AG09319 (cell line): ENCODE measurements around the gene VWA1.

Source experiments
- DNase-seq: peaks from one replicate; pipeline ENCODE4 v3.0.0-alpha.2; 2010; ENCODE audit warnings: low read depth; ENCODE audit errors: extremely low read depth
- TF ChIP-seq, protein P1 (sequence below): IDR thresholded peaks from 2 replicates; pipeline ENCODE4 v1.5.1; 2011; ENCODE audit warnings: low read depth, mild to moderate bottlenecking, inconsistent platforms, low read length, moderate library complexity

Gene VWA1

GRCh38 chr1:1489861-1490260, 54.4 kb downstream of the VWA1 start:
- DNase-seq, result no peak
- TF ChIP-seq, protein P1, sequence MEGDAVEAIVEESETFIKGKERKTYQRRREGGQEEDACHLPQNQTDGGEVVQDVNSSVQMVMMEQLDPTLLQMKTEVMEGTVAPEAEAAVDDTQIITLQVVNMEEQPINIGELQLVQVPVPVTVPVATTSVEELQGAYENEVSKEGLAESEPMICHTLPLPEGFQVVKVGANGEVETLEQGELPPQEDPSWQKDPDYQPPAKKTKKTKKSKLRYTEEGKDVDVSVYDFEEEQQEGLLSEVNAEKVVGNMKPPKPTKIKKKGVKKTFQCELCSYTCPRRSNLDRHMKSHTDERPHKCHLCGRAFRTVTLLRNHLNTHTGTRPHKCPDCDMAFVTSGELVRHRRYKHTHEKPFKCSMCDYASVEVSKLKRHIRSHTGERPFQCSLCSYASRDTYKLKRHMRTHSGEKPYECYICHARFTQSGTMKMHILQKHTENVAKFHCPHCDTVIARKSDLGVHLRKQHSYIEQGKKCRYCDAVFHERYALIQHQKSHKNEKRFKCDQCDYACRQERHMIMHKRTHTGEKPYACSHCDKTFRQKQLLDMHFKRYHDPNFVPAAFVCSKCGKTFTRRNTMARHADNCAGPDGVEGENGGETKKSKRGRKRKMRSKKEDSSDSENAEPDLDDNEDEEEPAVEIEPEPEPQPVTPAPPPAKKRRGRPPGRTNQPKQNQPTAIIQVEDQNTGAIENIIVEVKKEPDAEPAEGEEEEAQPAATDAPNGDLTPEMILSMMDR, result no peak

- TF ChIP-seq, protein P1, result no peak
- DNase-seq, result no peak
These were observed 55.2 kb downstream of the VWA1 start for GRCh38 chr1:1490633-1491230.

DNA sequence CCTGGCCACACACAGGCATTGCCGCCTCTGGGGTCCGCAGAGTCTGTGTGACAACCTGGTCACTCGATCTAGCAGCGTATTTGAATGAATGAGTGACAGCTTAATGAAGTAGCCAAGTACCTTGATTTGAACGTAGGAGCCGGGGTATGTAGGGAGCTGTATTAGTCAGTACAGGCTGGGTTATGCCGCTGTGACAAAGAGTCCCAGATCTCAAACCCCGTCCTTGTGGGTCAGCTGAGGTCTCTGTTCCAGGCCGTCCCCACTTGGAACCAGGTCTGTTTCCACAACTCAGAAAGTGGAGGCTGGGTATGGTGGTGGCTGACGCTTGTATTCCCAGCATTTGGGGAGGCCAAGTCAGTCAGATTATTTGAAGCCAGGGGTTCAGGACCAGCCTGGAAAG, 56.1 kb downstream of the VWA1 start:
- TF ChIP-seq, protein P1, result no peak
- DNase-seq, result no peak
